Suprapubic skin (tissue), 4 donors: ENCODE data around the gene UBE4B. TPM values are rescaled to one million over a fixed set of nuclear protein-coding genes. Genes with fewer than 3 reads are reported as not detected.
A peak's percentile ranks its signal among the peaks of the same experiment; 100 is the strongest.
"Not testable (repeated sequence)": the region's sequence is repeated elsewhere in the genome, so short reads cannot be mapped to it uniquely, and the experiment has no call there.

Experiments
- DNase-seq, 2 donors: peaks; one replicate each; pipeline ENCODE4 v3.0.0-alpha.2; 2019; ENCODE audit warnings: low spot score in 2 of 2
- H3K27ac ChIP-seq: fragments of 200-600 bp; sonication (generic); one replicate; pipeline ENCODE4 v1.5.1; 2019
- H3K27me3 ChIP-seq: fragments of 200-600 bp; sonication (generic); one replicate; pipeline ENCODE4 v1.5.1; 2019
- H3K36me3 ChIP-seq: fragments of 200-600 bp; sonication (generic); one replicate; pipeline ENCODE4 v1.5.1; 2019
- H3K4me1 ChIP-seq: fragments of 200-600 bp; sonication (generic); one replicate; pipeline ENCODE4 v1.5.1; 2019
- H3K4me3 ChIP-seq: fragments of 200-600 bp; sonication (generic); one replicate; pipeline ENCODE4 v1.5.1; 2019; ENCODE audit warnings: mild to moderate bottlenecking
- H3K9me3 ChIP-seq: fragments of 200-600 bp; sonication (generic); one replicate; pipeline ENCODE4 v1.5.1; 2019
- CTCF ChIP-seq, 2 donors: fragments of 200-600 bp in 1 of 2; fragments of 450-650 bp in 1 of 2; sonication (generic) in 1 of 2; IDR thresholded peaks; one replicate each; pipeline ENCODE4 v1.5.1; 2016 to 2019; ENCODE audit warnings: antibody characterized with exemption in 2 of 2, mild to moderate bottlenecking in 1 of 2, moderate library complexity in 1 of 2
- EP300 ChIP-seq: sonication (generic); formaldehyde crosslinking; IDR thresholded peaks from one replicate; pipeline ENCODE4 v1.6.1; 2017; ENCODE audit warnings: antibody characterized with exemption
- POLR2A ChIP-seq, 2 donors: fragments of 450-650 bp; IDR thresholded peaks; one replicate each; pipeline ENCODE4 v1.6.1; 2017; ENCODE audit warnings: antibody characterized with exemption in 2 of 2, mild to moderate bottlenecking in 2 of 2, moderate library complexity in 2 of 2
- POLR2AphosphoS5 ChIP-seq, 3 donors: sonication (generic); formaldehyde crosslinking; IDR thresholded peaks; one replicate each; pipeline ENCODE4 v1.6.1; 2017; ENCODE audit warnings: antibody characterized with exemption in 3 of 3
- WGBS: methylation state at CpG from one replicate; pipeline ENCODE4 v1.1.5; 2018; 5-methylcytosine and 5-hydroxymethylcytosine counted together
- total RNA-seq, 4 donors: library from RNA; depleted of rRNA; stranded (reverse); fragments of >200 nt; gene quantifications; one replicate each; pipeline ENCODE4 v1.1.0, GENCODE V29; 2016

The UBE4B gene
- total RNA-seq, 4 donors from 2014 or later: 65.6 to 145 (median 96.5) TPM

- no peaks in the 10 kb centered on the region for H3K27me3 ChIP-seq
- WGBS: 89% methylated on average over 7 of the region's 7 CpGs
- TF ChIP-seq POLR2AphosphoS5 (IDR thresholded peaks at IDR 0.05): no peak
- TF ChIP-seq CTCF (IDR thresholded peaks at IDR 0.05): no peak
- no peak for TF ChIP-seq EP300
- TF ChIP-seq POLR2A (IDR thresholded peaks at IDR 0.05): no peak
- no peak for DNase-seq
- H3K4me1 ChIP-seq: no peaks in the 10 kb centered on the region
- H3K4me3 ChIP-seq: no peak overlapping the region
- H3K27ac ChIP-seq: no peak overlapping the region
- no peaks in the 10 kb centered on the region for H3K36me3 ChIP-seq
- H3K9me3 ChIP-seq: no peaks in the 10 kb centered on the region
Measured at GRCh38 chr1:10022656-10023055, 10.1 kb upstream of the UBE4B start.

- Histone ChIP-seq H3K27ac (no peak overlapping the region), H3K27me3 (no peaks in the 10 kb centered on the region), H3K9me3 (no peaks in the 10 kb centered on the region), H3K4me3 (no peak overlapping the region), H3K4me1 (no peaks in the 10 kb centered on the region), H3K36me3 (no peaks in the 10 kb centered on the region)
- DNase-seq: no peak
- TF ChIP-seq POLR2AphosphoS5 (IDR thresholded peaks at IDR 0.05): no peak
- WGBS: 73% methylated on average over 2 of the region's 2 CpGs
Measured at GRCh38 chr1:10025354-10025753, 7.4 kb upstream of the UBE4B start.

- no peak overlapping the region for H3K27ac ChIP-seq
- DNase-seq: no peak
- no peaks in the 10 kb centered on the region for H3K27me3 ChIP-seq
- no peak overlapping the region for H3K4me3 ChIP-seq
- TF ChIP-seq EP300 (no peak), POLR2A (IDR thresholded peaks at IDR 0.05) (no peak), POLR2AphosphoS5 (IDR thresholded peaks at IDR 0.05) (no peak), CTCF (IDR thresholded peaks at IDR 0.05) (no peak)
- H3K36me3 ChIP-seq: no peaks in the 10 kb centered on the region
- peaks cover under 1% of the 10 kb centered on the region for H3K4me1 ChIP-seq
- no peaks in the 10 kb centered on the region for H3K9me3 ChIP-seq
Measured at GRCh38 chr1:10027027-10027426, 5.7 kb upstream of the UBE4B start.

GRCh38 chr1:10028956-10029500 is 3.7 kb upstream of the UBE4B start:
- H3K27ac ChIP-seq, H3K27me3 ChIP-seq, H3K36me3 ChIP-seq, H3K4me1 ChIP-seq, H3K4me3 ChIP-seq, DNase-seq, H3K9me3 ChIP-seq: not testable (repeated sequence)
- 87% methylated on average over 8 of the region's 24 CpGs for WGBS

DNA sequence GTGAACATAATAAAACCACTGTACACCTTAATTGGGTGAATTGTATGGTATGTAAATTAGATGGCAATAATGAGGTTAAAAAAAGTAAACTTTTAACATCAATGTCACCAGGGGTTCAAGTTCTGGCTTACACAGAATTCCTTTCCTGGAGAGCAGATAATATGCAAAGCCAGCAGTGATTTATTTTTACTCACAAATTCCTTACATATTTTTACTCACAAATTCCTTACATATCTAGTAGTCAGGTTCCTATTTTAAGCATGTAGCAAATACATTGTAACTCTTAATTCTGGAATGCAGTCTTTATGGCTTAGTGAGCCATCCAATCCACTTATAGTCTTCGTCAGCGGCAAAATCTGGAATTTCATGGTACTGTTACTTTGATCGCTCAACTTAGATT is 1.3 kb upstream of the UBE4B start:
- Histone ChIP-seq H3K27me3 (no peaks in the 10 kb centered on the region), H3K4me3 (no peak overlapping the region), H3K4me1 (peaks cover 27% of the 10 kb centered on the region), H3K27ac (no peak overlapping the region), H3K9me3 (no peaks in the 10 kb centered on the region), H3K36me3 (no peaks in the 10 kb centered on the region)
- 69% methylated on average over 3 of the region's 3 CpGs for WGBS
- TF ChIP-seq EP300 (no peak), POLR2AphosphoS5 (IDR thresholded peaks at IDR 0.05) (no peak), POLR2A (IDR thresholded peaks at IDR 0.05) (no peak), CTCF (IDR thresholded peaks at IDR 0.05) (no peak)
- no peak for DNase-seq

DNA sequence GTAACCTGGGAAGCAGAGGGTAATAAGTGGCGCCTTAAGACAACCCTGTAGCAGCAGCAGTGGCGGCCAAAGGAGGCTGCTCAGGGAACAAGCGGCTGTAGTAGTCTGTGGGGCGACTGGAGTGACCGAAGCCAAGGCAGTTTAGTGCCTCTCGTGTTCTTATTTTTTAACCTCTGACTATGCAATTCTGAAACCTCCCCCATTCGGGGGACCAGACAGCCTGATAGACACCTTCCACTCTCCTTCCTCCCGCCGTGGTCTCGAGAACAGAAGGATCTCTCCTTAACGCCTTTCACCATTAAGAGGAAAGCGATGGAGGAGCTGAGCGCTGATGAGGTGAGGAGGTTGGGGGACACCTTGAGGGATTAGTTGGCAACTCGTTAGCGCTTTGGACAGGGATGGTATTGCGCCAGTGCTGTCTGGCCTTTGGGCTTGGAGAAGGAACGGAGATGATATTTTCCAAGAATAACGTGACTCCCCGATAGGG is 644 bp downstream of the UBE4B start:
- no peaks in the 10 kb centered on the region for H3K27me3 ChIP-seq
- peak in 1 of 2 donors; percentile 69 for DNase-seq
- no peaks in the 10 kb centered on the region for H3K9me3 ChIP-seq
- peaks cover 30% of the 10 kb centered on the region for H3K4me1 ChIP-seq
- H3K4me3 ChIP-seq: peak overlapping the region; percentile 81
- H3K27ac ChIP-seq: peak overlapping the region; percentile 98
- TF ChIP-seq CTCF (IDR thresholded peaks at IDR 0.05) (no peak), POLR2A (IDR thresholded peaks at IDR 0.05) (no peak), POLR2AphosphoS5 (IDR thresholded peaks at IDR 0.05) (no peak), EP300 (no peak)
- WGBS: under 1% methylated on average over 18 of the region's 19 CpGs
- peaks cover 13% of the 10 kb centered on the region for H3K36me3 ChIP-seq
